Endometrium (tissue), 2 donors: ENCODE results near the gene SLC9A9.

Source experiments
- FAIRE-seq: peaks from 2 replicates; lab custom pipeline; 2012; peaks lifted over from hg19 to GRCh38; lab: Jason Lieb, UNC
- donor health status: control.
- donor health status: control.

SLC9A9 gene

DNA sequence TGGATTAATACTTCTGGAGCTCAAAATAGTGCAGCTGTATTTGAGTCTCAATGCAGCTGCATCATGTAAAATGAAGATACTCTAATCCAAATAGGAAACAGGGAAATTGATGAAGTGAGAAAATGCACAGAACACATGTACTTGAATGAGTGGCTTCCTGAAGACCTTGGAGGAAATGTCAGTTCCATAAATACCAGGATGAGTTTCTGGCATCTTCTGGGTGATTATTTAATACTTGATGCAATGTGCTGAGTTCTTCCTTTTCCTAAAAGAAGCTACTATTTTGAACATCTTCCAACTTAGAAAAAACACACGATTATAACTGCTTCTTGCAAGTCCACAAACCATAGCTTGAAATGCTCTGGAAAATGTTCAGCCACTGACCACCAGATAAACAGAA lies 162.8 kb downstream of the SLC9A9 start:
- no peak for FAIRE-seq

DNA sequence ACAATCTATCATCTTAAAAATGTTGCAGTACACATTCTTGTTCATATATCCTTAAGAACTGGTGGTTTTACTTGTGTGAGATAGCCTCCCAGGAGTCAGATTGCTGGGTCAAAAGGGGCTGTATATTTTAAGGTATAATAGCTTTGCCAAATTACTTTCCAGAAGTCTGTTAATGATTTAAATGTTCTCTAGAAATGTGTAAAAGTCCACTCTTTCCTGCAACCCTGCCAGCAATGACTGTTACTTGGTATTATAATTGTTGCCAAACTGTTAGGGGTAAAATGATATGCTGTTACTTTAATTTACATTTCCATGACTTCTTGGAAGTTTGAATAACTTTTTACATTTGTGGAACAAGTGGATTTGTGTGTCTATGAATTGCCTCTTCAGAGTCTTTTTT lies 170.8 kb downstream of the SLC9A9 start:
- no peak for FAIRE-seq

DNA sequence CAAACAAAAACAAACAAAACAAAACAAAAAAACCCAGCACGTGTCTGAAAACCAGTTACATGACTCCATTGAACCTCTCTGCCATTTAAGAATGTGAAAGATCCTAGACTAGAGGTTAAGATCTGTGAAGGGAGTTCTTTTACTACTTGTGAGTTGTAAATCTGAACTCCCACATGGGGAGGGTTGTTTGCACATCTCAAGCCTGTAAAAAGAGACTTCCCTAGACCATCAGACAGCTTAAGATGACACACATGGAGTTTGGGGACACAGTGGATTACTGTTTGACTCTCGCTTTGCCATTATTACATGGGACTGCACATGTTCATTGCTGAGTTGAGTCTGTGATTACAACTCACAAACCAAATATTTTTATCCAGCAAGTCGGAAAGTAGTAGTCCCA lies 171.5 kb downstream of the SLC9A9 start:
- FAIRE-seq: no peak

DNA sequence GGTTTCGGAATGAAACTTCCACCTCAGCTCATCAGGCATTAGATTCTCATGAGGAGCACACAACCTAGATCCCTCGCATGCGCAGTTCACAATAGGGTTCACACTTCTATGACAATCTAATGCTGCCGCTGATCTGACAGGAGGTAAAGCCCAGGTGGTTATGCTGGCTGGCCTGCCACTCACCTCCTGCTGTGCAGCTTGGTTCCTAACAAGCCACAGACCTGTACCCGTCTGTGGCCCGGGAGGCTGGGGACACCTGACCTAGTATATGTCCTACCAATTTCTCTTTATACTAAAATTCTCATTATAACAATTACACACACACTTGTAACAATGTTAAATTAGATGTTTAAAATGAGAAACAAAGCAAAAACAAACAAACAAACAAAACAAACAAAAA lies 172.2 kb downstream of the SLC9A9 start:
- no peak for FAIRE-seq

DNA sequence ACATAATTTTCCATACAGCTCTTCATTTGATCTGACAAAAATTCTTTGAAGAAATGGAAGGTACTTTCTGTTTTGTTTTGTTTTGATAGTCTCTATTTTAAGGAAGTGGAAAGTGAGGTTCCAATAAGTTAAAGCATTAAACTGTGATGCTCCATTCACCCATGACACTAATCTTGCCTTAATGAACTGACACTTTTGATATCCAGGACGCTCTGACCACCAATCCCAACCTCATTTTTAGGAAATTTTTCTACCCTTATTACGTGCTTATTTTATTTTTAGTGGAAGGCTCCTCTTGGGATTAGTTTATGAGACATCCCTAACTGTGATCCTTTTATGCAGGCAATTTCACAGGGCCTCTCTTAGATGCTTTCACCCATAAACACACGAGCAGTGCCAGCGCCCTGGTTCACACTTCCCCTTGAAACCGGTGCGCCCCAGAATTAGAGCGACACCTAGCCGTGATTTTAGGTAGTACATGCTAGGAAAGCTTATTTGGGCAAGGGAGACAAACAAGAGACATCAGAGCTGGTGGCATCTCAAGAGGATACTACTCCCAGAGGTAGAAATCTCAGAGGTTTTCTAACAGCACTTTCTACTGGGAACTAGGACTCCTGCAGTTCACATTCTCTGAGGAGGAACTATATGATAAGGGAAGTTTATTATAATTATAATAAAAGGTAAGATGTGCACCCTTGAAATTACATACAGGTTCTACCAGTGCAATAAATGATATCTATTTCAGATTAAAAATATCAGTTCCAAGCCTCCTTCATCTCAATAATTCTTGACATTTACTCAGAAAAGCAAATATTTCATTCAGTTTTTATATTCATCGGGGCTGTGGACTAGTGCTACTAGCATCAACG lies 173.9 kb downstream of the SLC9A9 start:
- peak; percentile 26 for FAIRE-seq

DNA sequence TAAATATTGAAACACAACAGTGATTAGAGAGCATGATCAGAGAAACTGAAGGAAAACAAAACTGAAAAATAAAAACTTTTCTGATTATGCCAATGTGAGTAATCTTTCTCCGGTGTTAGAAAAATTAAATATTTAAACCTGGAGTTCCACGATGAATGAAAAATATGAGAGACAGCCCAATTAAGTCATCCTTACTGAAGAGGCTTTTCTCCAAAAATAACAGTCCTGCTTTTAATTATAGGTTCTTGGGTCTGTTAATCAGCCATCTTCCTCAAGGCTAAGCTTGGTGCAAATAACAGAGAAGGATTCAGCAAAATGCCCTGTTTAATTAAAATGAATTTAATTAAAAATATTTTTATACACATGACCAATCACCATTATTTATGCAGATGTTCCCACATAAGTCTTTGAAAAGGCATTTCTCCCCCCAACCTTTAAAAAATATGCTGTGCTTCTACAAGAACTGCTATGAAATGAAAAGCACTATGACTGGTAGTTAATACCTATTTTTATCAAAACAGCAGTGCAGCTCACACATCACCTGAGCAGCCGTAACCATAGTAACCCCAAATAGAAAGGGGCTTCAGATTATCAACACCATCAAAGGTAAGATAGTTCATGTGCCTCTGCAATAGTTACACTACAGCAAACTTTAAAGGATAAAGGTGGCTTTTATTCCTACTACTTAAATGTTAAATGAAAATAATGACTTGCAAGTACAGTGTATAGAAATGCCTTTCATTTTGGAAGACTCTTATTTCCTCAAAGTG lies 175.7 kb downstream of the SLC9A9 start:
- peak; percentile 8 for FAIRE-seq

DNA sequence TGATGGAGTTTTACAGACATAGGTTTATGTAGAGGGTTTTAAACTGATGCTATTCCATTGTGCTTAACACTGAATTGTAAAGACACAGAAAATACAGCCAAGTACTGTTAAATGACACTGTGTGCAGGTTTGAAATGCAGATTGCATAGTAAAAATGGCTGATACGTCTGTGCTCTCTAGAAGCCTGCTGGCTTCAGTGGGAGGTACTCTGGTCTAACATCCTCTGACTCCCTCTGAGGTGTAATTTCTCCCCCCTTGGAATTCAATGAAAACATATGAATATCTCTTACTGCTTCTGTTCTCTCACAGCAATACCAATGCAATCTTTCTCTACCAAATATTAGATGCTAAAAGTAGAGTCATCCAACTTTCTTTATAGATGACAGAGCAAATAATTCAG lies 176.6 kb downstream of the SLC9A9 start:
- no peak for FAIRE-seq

DNA sequence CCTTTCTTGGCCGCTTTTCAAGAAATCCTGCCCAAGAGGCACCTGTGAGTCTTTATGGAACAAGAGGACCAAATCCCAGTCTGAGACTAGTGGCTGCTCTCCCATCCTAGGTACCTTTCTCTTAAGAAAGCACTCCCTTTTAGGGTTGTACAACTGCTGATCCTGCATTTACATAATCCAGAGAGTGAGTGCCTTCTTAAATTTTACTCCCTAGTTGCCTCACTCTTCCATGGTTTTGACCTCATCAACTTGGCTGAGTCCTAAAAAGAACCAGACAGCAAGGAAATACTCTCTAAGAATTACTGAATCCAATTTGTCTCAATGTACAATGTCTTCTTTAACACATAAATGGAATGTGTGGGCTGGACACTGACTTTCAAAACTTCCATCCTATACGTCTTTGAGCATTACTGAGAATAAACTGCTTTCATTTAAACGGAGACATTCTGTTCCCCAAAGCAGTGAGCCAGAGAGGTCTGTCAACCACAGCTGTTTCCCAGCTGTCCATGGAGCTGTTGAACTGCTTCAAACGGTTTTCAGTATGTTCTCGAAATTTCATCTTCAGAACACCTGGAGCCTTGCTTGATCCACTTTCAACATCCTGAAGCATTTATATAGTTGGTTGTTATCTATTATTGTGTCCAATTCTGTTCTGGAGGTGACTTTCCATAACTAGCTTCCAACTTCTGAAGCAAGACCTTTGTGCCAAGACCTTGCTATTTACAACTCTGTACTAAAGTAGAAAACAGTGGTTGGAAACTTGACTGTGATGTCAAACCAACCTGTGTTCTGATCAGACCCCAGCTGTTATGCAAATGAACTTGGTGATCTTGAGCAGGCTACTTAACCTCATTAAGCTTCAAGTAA lies 179.1 kb downstream of the SLC9A9 start:
- no peak for FAIRE-seq

DNA sequence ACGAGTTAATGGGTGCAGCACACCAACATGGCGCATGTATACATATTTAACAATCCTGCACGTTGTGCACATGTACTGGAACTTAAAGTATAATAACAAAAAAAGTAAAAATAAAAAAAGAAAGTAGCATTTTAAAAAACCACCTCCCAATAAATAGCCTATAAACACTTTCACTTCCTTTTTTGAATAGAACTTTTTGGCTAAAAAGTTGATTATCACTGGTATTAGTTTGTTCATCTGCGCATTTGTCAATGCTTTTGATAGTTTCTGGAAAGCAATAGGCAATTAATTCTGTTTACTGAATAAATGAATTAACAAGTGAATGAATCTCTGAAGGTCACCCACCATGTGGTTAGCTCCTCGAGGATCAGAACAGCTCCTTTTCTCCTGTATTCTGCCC lies 179.9 kb downstream of the SLC9A9 start:
- FAIRE-seq: no peak

DNA sequence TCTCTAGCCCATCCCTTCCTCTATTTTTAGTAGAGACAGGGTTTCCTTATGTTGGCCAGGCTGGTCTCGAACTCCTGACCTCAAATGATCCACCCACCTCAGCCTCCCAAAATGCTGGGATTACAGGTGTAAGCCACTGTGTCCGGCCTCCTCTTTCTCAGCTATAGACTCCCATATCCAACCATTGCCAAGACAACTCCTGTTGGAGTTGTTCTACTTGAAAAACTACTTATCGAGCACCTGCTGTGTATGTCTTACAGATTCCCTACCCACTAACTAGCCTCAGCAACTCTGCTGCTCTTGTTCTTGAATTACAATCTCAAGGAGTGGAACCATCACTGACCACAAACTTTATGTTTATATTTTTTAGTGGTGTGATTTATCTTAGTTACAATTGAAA lies 186.6 kb downstream of the SLC9A9 start:
- no peak for FAIRE-seq

DNA sequence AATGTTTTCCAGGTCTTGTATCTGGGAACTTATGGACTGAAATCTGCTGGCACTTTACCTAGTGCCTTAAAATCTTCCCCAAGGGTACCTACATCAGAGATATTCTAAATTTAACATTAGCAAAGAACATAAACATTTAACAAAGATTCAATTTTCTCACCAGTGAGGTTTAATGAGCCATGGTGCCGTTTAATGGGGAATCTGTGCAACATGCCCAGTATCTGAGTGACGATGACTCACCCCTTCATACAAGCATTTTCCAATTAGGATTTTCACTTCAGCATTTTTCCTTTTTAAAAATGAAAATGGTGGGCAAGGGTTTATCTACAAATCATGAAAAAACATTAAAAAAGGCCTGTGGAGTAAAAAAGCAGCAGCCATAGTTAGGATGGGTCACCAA lies 189.4 kb downstream of the SLC9A9 start:
- FAIRE-seq: no peak

DNA sequence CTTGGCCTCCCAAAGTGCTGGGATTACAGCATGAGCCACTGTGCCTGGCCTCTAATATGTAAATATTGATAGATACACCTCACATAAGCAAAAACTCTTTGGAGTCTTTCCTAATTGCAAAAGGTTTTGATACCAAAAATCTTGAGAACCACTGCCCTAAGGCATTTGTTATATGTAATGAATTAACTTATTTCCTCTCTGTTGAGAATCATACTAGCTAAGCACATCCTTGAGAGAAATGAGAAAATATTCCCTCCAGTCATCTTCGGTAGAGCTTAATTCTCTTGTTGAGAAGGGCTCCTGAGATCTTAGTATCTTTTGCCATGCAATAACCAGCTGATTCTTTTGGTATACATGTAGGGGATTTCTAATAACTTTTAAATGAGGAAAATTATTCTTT lies 190.2 kb downstream of the SLC9A9 start:
- no peak for FAIRE-seq

DNA sequence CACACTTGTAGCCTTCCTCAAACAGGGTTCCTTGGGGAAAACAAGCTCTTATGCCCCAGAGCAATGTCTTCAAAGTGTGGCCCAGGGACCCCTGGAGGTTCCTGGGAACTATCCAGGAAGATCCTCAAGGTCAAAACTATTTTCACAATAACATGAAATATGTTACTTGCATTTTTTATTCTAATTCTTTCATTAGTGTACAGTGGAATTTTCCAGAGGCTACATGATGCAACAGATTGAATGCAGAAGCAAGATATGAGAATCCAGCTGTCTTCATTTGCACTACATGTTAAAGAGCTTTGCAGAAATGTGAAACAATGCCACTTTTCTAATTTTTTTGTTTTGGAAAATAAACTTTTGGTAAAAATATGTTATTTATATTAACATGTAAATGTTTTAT lies 190.9 kb downstream of the SLC9A9 start:
- FAIRE-seq: peak; percentile 69

DNA sequence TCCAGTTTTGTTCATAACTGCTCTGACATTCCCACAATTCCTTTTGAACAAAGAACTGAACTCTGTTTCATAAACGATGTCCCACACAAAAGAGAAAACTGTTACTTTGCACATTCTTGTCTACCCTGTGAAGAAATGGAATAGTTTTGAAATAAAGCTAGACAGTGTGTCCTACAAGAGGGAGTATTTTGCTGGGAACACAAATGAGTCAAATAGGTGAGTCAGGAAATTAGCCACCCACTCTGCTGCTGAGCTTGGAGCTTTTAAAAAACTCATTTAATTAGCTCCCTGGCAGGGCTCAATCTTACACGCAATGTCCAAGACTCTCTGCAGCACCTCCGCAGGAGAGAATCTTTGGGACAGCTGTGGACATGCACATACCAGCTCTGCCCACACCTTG lies 193.4 kb downstream of the SLC9A9 start:
- FAIRE-seq: no peak

DNA sequence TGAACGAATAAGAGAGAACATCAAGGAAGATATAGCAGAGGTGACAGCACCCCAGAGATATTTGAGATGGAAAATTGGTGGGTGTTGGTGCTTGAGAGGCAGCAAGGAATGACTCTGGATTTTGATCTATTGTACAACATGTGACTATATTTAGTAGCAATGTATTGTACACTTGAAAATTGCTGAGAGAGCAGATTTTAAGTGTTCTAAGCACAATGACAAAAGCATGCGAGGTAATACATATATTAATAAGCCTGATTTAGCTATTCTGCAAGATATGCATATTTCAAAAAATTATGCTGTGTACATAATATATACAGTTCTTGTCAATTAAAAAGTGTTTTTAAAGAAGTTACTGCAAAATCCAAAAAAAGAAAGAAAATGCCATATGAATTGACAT lies 194.3 kb downstream of the SLC9A9 start:
- no peak for FAIRE-seq

DNA sequence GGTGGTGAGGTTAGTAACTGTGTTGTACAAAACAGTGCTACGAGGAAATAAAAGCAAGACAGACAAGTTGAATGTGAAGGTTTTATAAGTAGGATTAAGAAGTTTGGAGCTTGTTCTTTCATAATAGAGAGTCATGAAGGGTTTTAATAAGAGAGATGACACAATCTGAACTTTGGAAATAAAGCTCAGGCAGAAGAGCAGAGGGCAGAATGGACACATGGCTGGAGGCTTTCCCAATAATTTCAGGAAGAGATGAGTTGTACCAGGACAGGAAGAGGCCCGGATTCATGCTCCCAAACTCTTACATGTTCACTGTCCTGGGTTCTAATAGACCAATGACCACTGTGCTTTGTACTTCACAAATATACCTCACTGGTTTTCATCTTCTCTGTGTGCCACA lies 194.8 kb downstream of the SLC9A9 start:
- FAIRE-seq: no peak

DNA sequence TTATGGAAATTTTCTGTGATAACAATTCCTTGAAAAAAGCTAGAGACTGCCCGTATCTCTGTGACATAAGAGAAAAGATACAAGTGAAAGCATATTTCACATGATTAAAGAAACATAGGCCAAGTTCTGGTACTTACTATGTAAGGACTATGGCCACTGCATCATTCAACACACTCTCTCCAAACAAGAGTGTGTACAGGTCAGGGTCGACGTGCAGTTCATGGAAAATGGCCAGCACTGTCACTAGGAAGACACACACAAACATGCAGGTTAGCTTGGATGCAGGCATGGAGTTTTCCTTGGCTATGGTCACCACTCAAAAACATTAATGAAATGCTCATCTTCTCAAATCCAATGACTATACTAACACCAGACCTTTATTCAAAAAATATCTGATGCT lies 196.2 kb downstream of the SLC9A9 start:
- FAIRE-seq: no peak

DNA sequence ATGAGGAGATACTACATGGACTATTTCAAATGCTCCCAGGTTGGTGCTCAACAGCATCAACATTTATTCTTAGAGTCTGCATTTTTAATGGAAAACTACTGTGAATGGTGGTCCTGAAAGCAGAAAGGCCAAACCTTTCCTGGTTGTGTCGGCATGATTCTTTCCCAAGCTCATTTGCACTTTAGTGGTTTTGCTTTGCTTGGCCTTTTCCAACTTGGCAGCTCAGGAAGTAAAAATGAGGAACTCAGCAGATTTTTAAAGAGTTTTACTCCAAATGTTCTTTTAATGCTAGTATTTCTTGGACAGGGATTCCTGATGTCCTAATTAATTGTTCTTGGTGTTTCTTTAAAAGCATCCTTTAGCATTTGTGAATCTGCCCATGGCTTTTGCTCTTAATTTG lies 197.4 kb downstream of the SLC9A9 start:
- FAIRE-seq: no peak

DNA sequence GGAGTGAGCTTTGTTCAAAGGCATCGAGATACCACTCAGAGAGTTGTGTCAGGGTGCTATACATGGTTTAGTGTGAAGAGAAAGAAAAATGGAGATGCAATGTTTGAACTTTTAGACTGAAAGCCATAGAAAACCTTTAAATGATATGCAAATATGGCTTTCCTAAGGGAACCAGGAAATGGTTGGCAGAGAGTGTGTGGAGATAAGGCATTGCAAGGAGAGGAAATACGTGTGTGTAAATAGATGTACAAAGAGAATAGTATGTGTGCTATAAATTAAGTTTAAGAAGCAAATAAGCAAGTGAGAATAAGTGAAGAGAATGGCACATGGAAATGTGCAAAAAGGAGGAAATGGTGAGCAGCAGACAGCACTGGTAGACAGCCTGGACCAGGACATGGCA lies 198.1 kb downstream of the SLC9A9 start:
- no peak for FAIRE-seq

DNA sequence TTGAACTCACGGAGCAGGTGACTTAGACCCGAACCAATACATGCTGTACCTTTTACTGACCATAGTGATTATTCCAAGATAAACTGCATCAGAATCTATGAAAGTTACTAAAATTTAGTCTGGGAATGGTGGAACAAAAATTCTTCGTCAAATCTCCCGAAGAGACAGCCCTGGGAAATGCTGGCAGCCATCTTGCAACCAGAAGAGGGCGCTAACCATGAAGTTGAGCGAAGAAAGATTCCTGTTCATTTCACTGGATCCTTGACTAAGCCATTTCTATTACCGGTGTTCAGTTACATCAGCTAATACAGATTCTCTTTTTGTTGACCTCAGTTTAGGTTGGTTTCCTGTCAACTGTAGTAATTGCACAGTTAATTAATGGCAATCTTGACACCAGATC lies 199.6 kb downstream of the SLC9A9 start:
- FAIRE-seq: no peak

DNA sequence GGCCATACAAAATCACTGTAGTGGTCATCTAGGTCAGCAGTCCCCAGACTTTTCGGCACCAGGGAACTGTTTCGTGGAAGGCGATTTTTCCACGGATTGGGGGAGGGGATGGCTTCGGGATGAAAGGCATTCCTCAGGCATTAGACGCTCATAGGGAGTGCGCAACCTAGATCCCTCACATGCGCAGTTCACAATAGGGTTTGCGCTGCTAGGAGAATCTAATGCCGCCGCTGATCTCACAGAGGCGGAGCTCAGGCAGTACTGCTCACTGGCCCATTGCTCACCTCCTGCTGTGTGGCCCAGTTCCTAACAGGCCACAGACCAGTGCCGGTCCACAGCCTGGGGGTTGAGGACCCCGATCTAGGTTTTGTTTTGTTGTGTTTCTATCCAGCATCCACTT lies 200.1 kb downstream of the SLC9A9 start:
- no peak for FAIRE-seq

DNA sequence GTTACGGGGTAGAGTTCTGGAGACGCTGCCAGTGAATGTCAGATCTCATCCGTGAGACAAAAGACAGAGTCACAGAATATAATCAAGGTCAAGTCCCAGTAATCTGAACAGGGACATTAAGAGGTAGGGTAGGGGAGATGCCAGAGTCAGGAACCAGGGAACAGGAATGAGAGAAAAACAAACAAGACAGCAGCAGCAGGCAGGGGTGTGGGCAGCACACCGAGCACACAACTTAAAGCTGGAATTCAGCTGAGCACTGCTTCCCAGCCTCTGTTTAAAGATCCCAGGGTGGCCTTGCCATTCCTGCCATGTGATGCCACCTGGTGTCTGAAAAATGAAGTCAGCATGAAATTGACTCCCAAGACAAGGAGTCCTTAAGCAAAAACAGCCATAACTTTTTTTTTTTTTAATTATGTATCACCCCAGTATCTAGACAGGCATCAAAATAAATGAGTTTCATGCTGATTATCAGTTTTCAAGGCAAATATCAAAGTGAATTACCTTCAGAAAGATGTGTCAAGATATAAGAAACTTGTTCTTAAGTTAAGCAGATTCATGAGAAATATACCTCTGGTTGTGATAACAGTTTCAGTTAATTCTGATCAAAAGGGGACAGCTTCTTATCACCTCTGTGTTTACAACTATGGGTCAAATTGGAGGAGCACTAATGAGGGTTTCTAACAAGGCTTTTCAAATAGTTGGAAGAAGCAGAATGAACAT lies 203.7 kb downstream of the SLC9A9 start:
- no peak for FAIRE-seq
